OCI-LY7 (cell line): ENCODE measurements around the gene ATP6V0E1. TPM values are rescaled to one million over a fixed set of nuclear protein-coding genes. Genes with fewer than 3 reads are reported as not detected.
"Not testable (repeated sequence)": the region's sequence is repeated elsewhere in the genome, so short reads cannot be mapped to it uniquely, and the experiment has no call there.

Experiments used
- BruUV-seq: library from RNA; stranded (reverse); fragments of 400-500 nt; replicated peaks from 2 replicates; lab custom pipeline; 2021; lab: Mats Ljungman, UMichigan
- CTCF ChIA-PET: fragments of 300-600 bp; sonication (Branson Sonifier 250); formaldehyde crosslinking; loops from one replicate; lab custom pipeline; 2022; ENCODE audit warnings: antibody characterized with exemption; ENCODE audit not compliant: unreplicated experiment; lab: Charles Lee
- POLR2A ChIA-PET: fragments of 300-600 bp; sonication (Branson Sonifier 250); formaldehyde crosslinking; loops from one replicate; lab custom pipeline; 2022; ENCODE audit warnings: antibody characterized with exemption; lab: Charles Lee
- DNase-seq: peaks from one replicate; pipeline ENCODE4 v3.0.0-alpha.2; 2015; ENCODE audit warnings: low spot score
- H2AFZ ChIP-seq: fragments of 200-600 bp; sonication (generic), shearing (Covaris generic); 2 replicates; pipeline ENCODE4 v1.6.1; 2014; ENCODE audit warnings: mild to moderate bottlenecking, antibody characterized with exemption, low read length, moderate library complexity
- H3K27ac ChIP-seq: fragments of 200-600 bp; sonication (generic); 2 replicates; pipeline ENCODE4 v1.5.1; 2014; ENCODE audit warnings: mixed run types, low read depth, mild to moderate bottlenecking, moderate library complexity, low read length, inconsistent platforms; ENCODE audit not compliant: poor library complexity, severe bottlenecking
- H3K36me3 ChIP-seq: fragments of 200-600 bp; sonication (generic); 2 replicates; pipeline ENCODE4 v1.6.1; 2014; ENCODE audit warnings: mild to moderate bottlenecking, antibody characterized with exemption, low read length, moderate library complexity, mixed read lengths; ENCODE audit not compliant: insufficient read depth
- H3K4me1 ChIP-seq: fragments of 200-600 bp; sonication (generic); 2 replicates; pipeline ENCODE4 v1.5.1; 2014; ENCODE audit warnings: mild to moderate bottlenecking, low read length; ENCODE audit not compliant: insufficient read depth, poor library complexity, severe bottlenecking
- H3K4me2 ChIP-seq: fragments of 200-600 bp; sonication (generic); 2 replicates; pipeline ENCODE4 v1.6.1; 2014; ENCODE audit warnings: mild to moderate bottlenecking, low read length
- H3K4me3 ChIP-seq: fragments of 200-600 bp; sonication (generic); 2 replicates; pipeline ENCODE4 v1.5.1; 2014; ENCODE audit warnings: mild to moderate bottlenecking, low read depth, low read length; ENCODE audit not compliant: poor library complexity, severe bottlenecking
- H3K79me2 ChIP-seq: fragments of 200-600 bp; sonication (generic); 2 replicates; pipeline ENCODE4 v1.6.1; 2016; ENCODE audit warnings: low read depth, mild to moderate bottlenecking, low read length, moderate library complexity, mixed read lengths; ENCODE audit not compliant: insufficient read depth
- H3K9me2 ChIP-seq: fragments of 200-600 bp; sonication (generic); 2 replicates; pipeline ENCODE4 v1.6.1; 2016; ENCODE audit warnings: mild to moderate bottlenecking, low read length, mixed read lengths; ENCODE audit not compliant: insufficient read depth
- H3K9me3 ChIP-seq: fragments of 200-600 bp; sonication (generic); 2 replicates; pipeline ENCODE4 v1.6.1; 2014; ENCODE audit warnings: mild to moderate bottlenecking, mixed run types, low read length, mixed read lengths
- H4K20me1 ChIP-seq: fragments of 200-600 bp; sonication (generic); 2 replicates; pipeline ENCODE4 v1.6.1; 2014; ENCODE audit warnings: mild to moderate bottlenecking, antibody characterized with exemption, low read length, moderate library complexity, mixed read lengths; ENCODE audit not compliant: insufficient read depth
- CTCF ChIP-seq: fragments of 200-600 bp; sonication (generic); conservative IDR thresholded peaks from 2 replicates; pipeline ENCODE4 v1.5.1; 2014; ENCODE audit warnings: mild to moderate bottlenecking, antibody characterized with exemption, low read length, moderate library complexity, mixed read lengths
- EZH2phosphoT487 ChIP-seq: fragments of 200-600 bp; sonication (generic); IDR thresholded peaks from 2 replicates; pipeline ENCODE4 v1.6.1; 2018; ENCODE audit warnings: low read depth, borderline replicate concordance, mild to moderate bottlenecking, mixed run types, antibody characterized with exemption, low read length, moderate library complexity, mixed read lengths
- intact Hi-C: fragments of 100-400 bp; cut with micrococcal nuclease; formaldehyde crosslinking; loops from one replicate; pipeline ENCODE4 v1.10.0; 2022; ENCODE audit not compliant: unreplicated experiment
- total RNA-seq, 2 experiments: library from RNA; depleted of rRNA in 1 of 2; stranded (reverse); fragments of >200 nt in 1 of 2; shearing (Covaris generic) in 1 of 2; gene quantifications; 2 replicates each; pipeline ENCODE4 v1.2.3, GENCODE V29; 2014 to 2022

ATP6V0E1 gene
- total RNA-seq, 2 experiments from 2014 or later, result 39.9 to 59.4 TPM

DNA sequence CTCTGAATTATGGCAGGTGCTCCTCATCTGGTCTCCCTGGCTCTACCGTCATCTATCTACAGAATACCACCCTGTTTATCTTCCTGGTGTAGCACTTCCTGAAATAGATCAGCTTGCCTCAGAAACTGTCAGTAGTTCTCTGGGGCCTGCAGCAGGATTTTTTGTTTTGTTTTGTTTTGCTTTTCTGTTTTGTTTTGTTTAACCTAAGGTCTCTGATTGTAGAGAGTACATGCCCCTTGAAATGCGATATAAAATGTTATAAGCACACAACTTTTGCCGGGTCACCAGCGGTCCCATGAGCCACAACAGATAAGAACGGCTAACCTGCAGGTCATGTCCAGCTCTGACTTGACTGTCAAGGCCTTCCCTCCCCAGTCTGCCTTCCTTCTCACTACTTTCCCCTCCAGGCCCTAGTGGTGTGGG is 45.9 kb downstream of the ATP6V0E1 start:
- no peak for TF ChIP-seq CTCF
- no peak for TF ChIP-seq EZH2phosphoT487
- no peaks in the 10 kb centered on the region for H3K9me2 ChIP-seq
- peak overlapping the region; percentile 49 for H3K27ac ChIP-seq
- peaks cover 53% of the 10 kb centered on the region for H3K4me1 ChIP-seq
- no peaks in the 10 kb centered on the region for H4K20me1 ChIP-seq
- intact Hi-C loops, result no loop called here
- H3K36me3 ChIP-seq, result peaks cover 47% of the 10 kb centered on the region
- no peaks in the 10 kb centered on the region for H3K9me3 ChIP-seq
- H3K4me2 ChIP-seq, result peak overlapping the region; percentile 18; the same call in 1 of the 2 replicates
- no TSS peak for BruUV-seq
- peaks cover 70% of the 10 kb centered on the region for H3K79me2 ChIP-seq
- CTCF ChIA-PET, result interaction anchor here (0.9 kb wide), 1 partner anchor 60 kb away, joined by 3 read pairs; no protein-coding TSS in a partner anchor
- no peak overlapping the region for H2AFZ ChIP-seq
- DNase-seq, result peak; percentile 17
- H3K4me3 ChIP-seq, result no peak overlapping the region
- POLR2A ChIA-PET, result interaction anchor here (0.9 to 1.3 kb wide), 5 partner anchors 9 to 45 kb away, joined by 3 to 6 read pairs (median 5); no protein-coding TSS in a partner anchor

DNA sequence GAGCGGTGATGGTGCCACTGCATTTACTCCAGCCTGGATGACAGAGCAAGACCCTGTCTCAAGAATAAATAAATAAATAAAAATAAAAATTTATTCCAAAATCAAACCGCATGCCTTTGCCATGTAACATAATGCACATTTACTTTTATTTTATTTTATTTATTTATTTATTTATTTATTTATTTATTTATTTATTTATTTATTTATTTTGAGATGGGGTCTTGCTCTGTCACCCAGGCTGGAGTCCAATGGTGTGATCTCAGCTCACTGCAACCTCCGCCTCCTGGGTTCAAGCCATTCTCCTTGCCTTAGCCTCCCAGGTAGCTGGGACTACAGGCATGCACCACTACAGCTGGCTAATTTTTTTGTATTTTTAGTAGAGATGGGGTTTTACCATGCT is 48.5 kb downstream of the ATP6V0E1 start:
- H3K4me3 ChIP-seq, H3K4me2 ChIP-seq, H4K20me1 ChIP-seq, DNase-seq, H3K27ac ChIP-seq, CTCF ChIA-PET, H3K9me3 ChIP-seq, intact Hi-C loops, H2AFZ ChIP-seq, BruUV-seq, H3K9me2 ChIP-seq: not testable (repeated sequence)
- Histone ChIP-seq H3K79me2 (peaks cover 61% of the 10 kb centered on the region), H3K4me1 (peaks cover 72% of the 10 kb centered on the region), H3K36me3 (peaks cover 39% of the 10 kb centered on the region)
- POLR2A ChIA-PET, result interaction anchor here (0.6 to 1.1 kb wide), 2 partner anchors 9 to 25 kb away, joined by 3 read pairs; no protein-coding TSS in a partner anchor

GRCh38 chr5:173032730-173033129 is 49.2 kb downstream of the ATP6V0E1 start:
- H3K4me1 ChIP-seq, result peaks cover 75% of the 10 kb centered on the region
- no TSS peak for BruUV-seq
- H3K9me3 ChIP-seq, result no peaks in the 10 kb centered on the region
- peaks cover 66% of the 10 kb centered on the region for H3K79me2 ChIP-seq
- H3K27ac ChIP-seq, result peak overlapping the region; percentile 96
- H3K9me2 ChIP-seq, result no peaks in the 10 kb centered on the region
- H3K4me2 ChIP-seq, result no peak overlapping the region
- intact Hi-C loops, result no loop called here
- DNase-seq, result no peak
- no peak for TF ChIP-seq EZH2phosphoT487
- TF ChIP-seq CTCF, result no peak
- H2AFZ ChIP-seq, result no peak overlapping the region
- ChIA-PET POLR2A (interaction anchor here (0.6 to 4.1 kb wide), 9 partner anchors 9 to 47 kb away, joined by 3 to 53 read pairs (median 4); partner anchors contain the start of gene ATP6V0E1), CTCF (interaction anchor here (0.6 to 1.5 kb wide), 2 partner anchors 20 to 352 kb away, joined by 3 to 4 read pairs; no protein-coding TSS in a partner anchor)
- H3K36me3 ChIP-seq, result peaks cover 40% of the 10 kb centered on the region
- H3K4me3 ChIP-seq, result no peak overlapping the region
- H4K20me1 ChIP-seq, result no peaks in the 10 kb centered on the region
